ENCODE data around the gene MYO16.

MYO16 gene

DNA sequence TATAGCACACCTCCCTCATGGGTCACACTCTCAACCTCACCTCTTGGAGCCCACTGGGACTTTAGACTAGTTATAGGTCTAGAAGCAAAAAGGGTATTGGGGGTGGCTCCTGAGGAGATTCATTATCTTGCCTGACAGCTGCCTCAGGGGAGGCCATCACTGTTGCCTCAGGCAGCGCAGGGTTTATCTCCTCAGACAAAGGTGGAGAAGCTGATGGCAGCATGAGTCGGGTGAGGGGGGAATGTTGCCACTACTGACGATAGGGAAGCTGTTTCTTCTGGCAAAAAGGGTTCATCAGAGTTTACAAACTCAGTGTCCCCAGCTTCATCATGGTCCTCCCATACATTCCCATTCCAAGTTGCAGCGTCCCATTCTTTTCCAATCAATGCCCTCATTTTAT is 594.6 kb downstream of the MYO16 start:
- Histone ChIP-seq H3K9ac (ENCODE audit: low read length in 2 of 2) (no peak overlapping the region), H3K27me3 (ENCODE audit: control insufficient read depth in 1 of 2, insufficient read depth in 2 of 2, low read length in 2 of 2) (no peaks in the 10 kb centered on the region), H3K4me1 (ENCODE audit: control insufficient read depth, insufficient read depth, low read length) (no peaks in the 10 kb centered on the region), H3K4me3 (ENCODE audit: low read length in 2 of 2) (no peak overlapping the region), H3K9me3 (ENCODE audit: control insufficient read depth in 2 of 2, low read length in 2 of 2) (peaks cover 7 to 8% of the 10 kb centered on the region in 2 donors), H3K27ac (ENCODE audit: low read length) (no peak overlapping the region), H3K36me3 (ENCODE audit: control insufficient read depth in 2 of 2, insufficient read depth in 2 of 2, low read length in 2 of 2) (no peaks in the 10 kb centered on the region)

DNA sequence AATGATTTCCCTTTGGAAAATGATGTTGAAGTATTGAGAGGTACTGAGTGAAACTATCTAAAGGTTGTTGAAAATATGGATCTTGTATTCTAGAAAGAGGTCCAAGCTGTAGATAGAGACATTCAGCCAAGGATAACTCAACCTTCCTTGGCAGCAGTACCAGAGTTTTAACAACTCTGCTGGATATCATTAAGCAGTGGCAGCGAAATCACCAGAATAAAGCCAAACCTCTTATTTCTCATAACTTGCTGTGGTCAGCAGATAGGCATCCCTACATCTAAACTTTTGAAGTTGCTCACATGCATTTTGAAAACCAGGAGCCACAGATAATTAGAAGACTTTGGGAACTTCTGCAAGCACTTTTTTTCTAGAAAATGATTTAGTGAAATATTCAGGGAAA is 597.2 kb downstream of the MYO16 start:
- Histone ChIP-seq H3K9ac (ENCODE audit: low read length in 2 of 2) (no peak overlapping the region), H3K27ac (ENCODE audit: low read length) (no peak overlapping the region), H3K4me3 (ENCODE audit: low read length in 2 of 2) (no peak overlapping the region), H3K9me3 (ENCODE audit: control insufficient read depth in 2 of 2, low read length in 2 of 2) (peaks cover 7 to 8% of the 10 kb centered on the region in 2 donors), H3K27me3 (ENCODE audit: control insufficient read depth in 1 of 2, insufficient read depth in 2 of 2, low read length in 2 of 2) (no peaks in the 10 kb centered on the region), H3K36me3 (ENCODE audit: control insufficient read depth in 2 of 2, insufficient read depth in 2 of 2, low read length in 2 of 2) (no peaks in the 10 kb centered on the region), H3K4me1 (ENCODE audit: control insufficient read depth, insufficient read depth, low read length) (no peaks in the 10 kb centered on the region)

DNA sequence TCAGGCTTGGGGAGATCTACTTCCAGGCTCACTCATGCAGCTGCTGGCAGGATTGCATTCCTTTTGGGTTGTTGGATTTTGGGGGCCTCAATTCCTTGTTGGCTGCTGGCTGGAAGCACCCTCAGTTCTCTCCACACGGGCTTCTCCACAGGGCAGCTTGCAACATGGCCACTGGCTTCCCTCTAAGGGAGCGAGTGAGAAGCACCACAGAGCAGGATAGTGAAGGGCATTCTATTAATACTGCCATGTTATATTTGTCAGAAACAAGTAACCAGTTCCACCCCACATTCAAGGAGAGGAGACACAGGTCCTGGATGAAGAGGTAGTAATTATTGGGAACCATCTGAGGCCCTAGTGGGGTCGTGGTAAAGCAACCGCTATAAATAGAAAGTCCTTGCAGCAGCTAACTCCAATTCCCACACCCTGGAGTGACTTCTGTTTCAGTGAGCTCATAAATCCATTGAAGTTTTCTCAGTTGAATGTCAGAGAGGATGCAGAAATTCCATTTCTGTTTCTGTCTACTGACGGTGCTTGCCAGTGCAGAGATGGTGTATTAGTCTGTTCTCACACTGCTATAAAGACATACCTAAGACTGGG is 598.0 kb downstream of the MYO16 start:
- Histone ChIP-seq H3K9me3 (ENCODE audit: control insufficient read depth in 2 of 2, low read length in 2 of 2) (peaks cover 7 to 8% of the 10 kb centered on the region in 2 donors), H3K36me3 (ENCODE audit: control insufficient read depth in 2 of 2, insufficient read depth in 2 of 2, low read length in 2 of 2) (no peaks in the 10 kb centered on the region), H3K4me3 (ENCODE audit: low read length in 2 of 2) (no peak overlapping the region), H3K27ac (ENCODE audit: low read length) (no peak overlapping the region), H3K9ac (ENCODE audit: low read length in 2 of 2) (no peak overlapping the region), H3K4me1 (ENCODE audit: control insufficient read depth, insufficient read depth, low read length) (no peaks in the 10 kb centered on the region), H3K27me3 (ENCODE audit: control insufficient read depth in 1 of 2, insufficient read depth in 2 of 2, low read length in 2 of 2) (no peaks in the 10 kb centered on the region)

DNA sequence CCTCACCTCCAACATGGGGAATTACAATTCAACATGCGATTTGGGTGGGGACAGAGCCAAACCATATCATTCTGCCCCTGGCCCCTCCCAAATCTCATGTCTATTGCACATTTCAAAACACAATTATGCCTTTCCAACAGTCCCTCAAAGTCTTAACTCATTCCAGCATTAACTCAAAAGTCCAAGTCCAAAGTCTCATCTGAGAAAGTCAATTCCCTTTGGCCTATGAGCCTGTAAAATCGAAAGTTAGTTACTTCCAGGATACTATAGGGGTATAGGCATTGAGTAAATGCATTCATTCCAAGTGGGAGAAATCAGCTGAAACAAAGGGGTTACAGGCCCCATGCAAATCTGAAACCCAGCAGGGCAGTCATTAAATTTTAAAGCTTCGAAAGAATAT is 598.8 kb downstream of the MYO16 start:
- Histone ChIP-seq H3K4me1 (ENCODE audit: control insufficient read depth, insufficient read depth, low read length) (no peaks in the 10 kb centered on the region), H3K27ac (ENCODE audit: low read length) (no peak overlapping the region), H3K9ac (ENCODE audit: low read length in 2 of 2) (no peak overlapping the region), H3K27me3 (ENCODE audit: control insufficient read depth in 1 of 2, insufficient read depth in 2 of 2, low read length in 2 of 2) (no peaks in the 10 kb centered on the region), H3K4me3 (ENCODE audit: low read length in 2 of 2) (no peak overlapping the region), H3K9me3 (ENCODE audit: control insufficient read depth in 2 of 2, low read length in 2 of 2) (peaks cover 3 to 4% of the 10 kb centered on the region in 2 donors), H3K36me3 (ENCODE audit: control insufficient read depth in 2 of 2, insufficient read depth in 2 of 2, low read length in 2 of 2) (no peaks in the 10 kb centered on the region)

DNA sequence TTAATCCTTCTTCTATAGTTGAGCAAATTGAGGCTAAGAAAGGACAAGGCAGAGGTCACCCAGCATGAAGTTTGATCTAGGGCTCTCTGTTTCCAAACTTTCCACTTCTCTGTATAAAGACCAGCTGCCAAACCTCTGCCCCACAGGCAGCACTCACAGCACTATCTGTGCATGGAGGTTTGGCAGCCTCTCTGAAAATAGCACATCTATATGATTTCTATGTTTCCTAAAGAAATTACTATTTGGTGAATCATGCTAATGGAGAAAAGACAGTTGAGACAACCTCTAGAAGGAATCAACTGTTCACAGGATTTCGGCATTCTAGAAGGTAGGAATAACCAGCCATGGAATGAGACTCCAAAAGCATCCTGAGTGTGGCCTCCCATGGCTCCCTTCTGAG is 602.5 kb downstream of the MYO16 start:
- Histone ChIP-seq H3K36me3 (ENCODE audit: control insufficient read depth in 2 of 2, insufficient read depth in 2 of 2, low read length in 2 of 2) (no peaks in the 10 kb centered on the region), H3K4me3 (ENCODE audit: low read length in 2 of 2) (no peak overlapping the region), H3K27me3 (ENCODE audit: control insufficient read depth in 1 of 2, insufficient read depth in 2 of 2, low read length in 2 of 2) (no peaks in the 10 kb centered on the region), H3K9me3 (ENCODE audit: control insufficient read depth in 2 of 2, low read length in 2 of 2) (no peaks in the 10 kb centered on the region), H3K9ac (ENCODE audit: low read length in 2 of 2) (no peak overlapping the region), H3K4me1 (ENCODE audit: control insufficient read depth, insufficient read depth, low read length) (no peaks in the 10 kb centered on the region), H3K27ac (ENCODE audit: low read length) (no peak overlapping the region)

DNA sequence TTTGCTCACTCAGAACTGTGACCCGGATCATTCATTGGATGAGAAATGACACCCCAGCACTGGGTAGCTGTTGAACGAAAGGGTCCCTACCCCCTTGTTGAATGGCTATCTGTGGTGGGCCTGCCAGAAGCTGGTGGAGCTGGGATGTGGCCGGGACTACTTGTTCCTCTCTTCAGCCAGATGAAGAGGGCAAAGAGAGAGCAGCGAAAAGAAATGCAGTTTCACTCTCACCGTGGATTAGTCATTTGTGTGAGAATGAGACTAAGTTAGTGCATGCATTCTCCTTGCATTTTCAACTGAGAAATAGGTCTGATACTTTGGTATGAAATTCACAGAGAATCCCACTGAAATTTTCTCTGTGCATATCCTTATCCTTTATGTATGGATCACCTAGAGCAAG is 603.9 kb downstream of the MYO16 start:
- Histone ChIP-seq H3K9me3 (ENCODE audit: control insufficient read depth in 2 of 2, low read length in 2 of 2) (no peaks in the 10 kb centered on the region), H3K4me1 (ENCODE audit: control insufficient read depth, insufficient read depth, low read length) (no peaks in the 10 kb centered on the region), H3K27me3 (ENCODE audit: control insufficient read depth in 1 of 2, insufficient read depth in 2 of 2, low read length in 2 of 2) (no peaks in the 10 kb centered on the region), H3K27ac (ENCODE audit: low read length) (no peak overlapping the region), H3K9ac (ENCODE audit: low read length in 2 of 2) (no peak overlapping the region), H3K36me3 (ENCODE audit: control insufficient read depth in 2 of 2, insufficient read depth in 2 of 2, low read length in 2 of 2) (no peaks in the 10 kb centered on the region), H3K4me3 (ENCODE audit: low read length in 2 of 2) (no peak overlapping the region)

DNA sequence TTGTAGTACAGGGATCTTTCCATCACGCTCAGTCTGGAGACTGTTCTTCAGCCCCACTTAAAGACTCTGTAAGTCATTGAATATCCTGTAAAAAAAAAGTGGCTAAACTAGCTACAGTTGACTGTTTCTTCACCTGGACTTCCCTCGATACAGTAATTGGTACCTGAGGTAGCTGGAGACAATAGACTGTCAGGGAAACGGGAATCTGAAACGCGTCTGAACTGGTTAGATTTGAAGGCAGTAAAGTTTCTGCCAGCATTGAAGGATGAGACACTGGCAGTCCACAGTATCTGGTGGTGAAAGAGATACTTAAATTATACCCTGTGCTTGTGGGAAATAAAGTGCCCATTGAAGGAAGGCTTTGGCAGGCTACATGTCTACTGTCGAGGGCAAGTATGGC is 606.5 kb downstream of the MYO16 start:
- no peaks in the 10 kb centered on the region for H3K9me3 ChIP-seq (ENCODE audit: control insufficient read depth in 2 of 2, low read length in 2 of 2)

DNA sequence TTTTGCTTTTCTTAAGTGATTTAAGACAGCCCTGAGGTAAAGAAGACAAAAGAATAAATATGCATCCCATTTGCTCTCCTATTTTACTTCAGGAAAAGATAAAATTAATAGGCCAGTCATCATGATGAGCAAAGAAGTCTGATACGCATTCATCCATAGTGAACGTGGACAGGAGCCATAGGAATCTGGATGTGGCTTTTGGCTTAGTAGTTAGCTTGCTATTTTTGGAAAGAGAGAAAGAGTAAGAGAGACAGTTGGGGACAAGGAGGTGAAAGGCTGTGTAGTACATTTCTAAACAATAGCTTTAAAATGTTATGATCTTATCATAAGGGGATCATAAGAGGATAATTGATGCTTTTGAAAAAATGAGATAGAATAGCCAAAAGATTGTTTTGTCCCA is 611.7 kb downstream of the MYO16 start:
- Histone ChIP-seq H3K9ac (ENCODE audit: low read length in 2 of 2) (no peak overlapping the region), H3K9me3 (ENCODE audit: control insufficient read depth in 2 of 2, low read length in 2 of 2) (no peaks in the 10 kb centered on the region), H3K27me3 (ENCODE audit: control insufficient read depth in 1 of 2, insufficient read depth in 2 of 2, low read length in 2 of 2) (no peaks in the 10 kb centered on the region), H3K4me1 (ENCODE audit: control insufficient read depth, insufficient read depth, low read length) (peaks cover 4% of the 10 kb centered on the region), H3K27ac (ENCODE audit: low read length) (no peak overlapping the region), H3K36me3 (ENCODE audit: control insufficient read depth in 2 of 2, insufficient read depth in 2 of 2, low read length in 2 of 2) (no peaks in the 10 kb centered on the region), H3K4me3 (ENCODE audit: low read length in 2 of 2) (no peak overlapping the region)

More for the DNA sequence above, 606.5 kb downstream of the MYO16 start:
- H3K4me1 ChIP-seq (ENCODE audit: control insufficient read depth, insufficient read depth, low read length): no peaks in the 10 kb centered on the region
- H3K36me3 ChIP-seq (ENCODE audit: control insufficient read depth in 2 of 2, insufficient read depth in 2 of 2, low read length in 2 of 2): no peaks in the 10 kb centered on the region
- no peak overlapping the region for H3K27ac ChIP-seq (ENCODE audit: low read length)
- no peak overlapping the region for H3K4me3 ChIP-seq (ENCODE audit: low read length in 2 of 2)
- H3K9ac ChIP-seq (ENCODE audit: low read length in 2 of 2): no peak overlapping the region
- H3K27me3 ChIP-seq (ENCODE audit: control insufficient read depth in 1 of 2, insufficient read depth in 2 of 2, low read length in 2 of 2): no peaks in the 10 kb centered on the region

DNA sequence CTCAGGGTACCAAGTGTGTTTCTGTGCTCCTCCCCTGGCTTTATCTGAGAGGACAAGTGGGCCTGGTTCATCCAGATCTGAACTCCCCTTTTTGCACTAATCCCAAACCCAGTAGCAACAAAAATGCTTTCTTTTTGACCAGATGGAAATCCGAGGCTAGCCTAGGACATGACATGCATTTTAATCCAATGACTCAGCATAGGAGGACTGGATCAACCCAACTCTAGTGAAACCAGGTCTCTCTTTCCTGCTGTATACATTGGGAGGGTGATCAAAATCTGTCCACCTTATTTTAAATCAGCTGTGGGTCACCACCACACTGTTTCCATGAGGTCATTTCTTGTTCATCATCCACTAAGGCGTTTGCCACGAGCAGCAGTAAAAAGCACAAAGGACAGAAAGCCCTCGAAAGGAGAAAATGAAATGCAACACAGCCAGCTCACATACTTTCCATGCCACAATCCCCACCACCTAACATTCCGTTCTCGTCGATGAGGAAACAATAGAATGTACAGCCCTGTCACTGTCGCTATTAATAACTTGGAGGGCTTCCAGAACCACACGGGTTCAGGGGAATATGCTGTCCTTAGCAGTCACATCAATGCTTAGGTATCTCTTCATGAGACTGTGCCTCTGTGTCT is 614.0 kb downstream of the MYO16 start:
- Histone ChIP-seq H3K36me3 (ENCODE audit: control insufficient read depth in 2 of 2, insufficient read depth in 2 of 2, low read length in 2 of 2) (no peaks in the 10 kb centered on the region), H3K27ac (ENCODE audit: low read length) (no peak overlapping the region), H3K4me1 (ENCODE audit: control insufficient read depth, insufficient read depth, low read length) (peaks cover 4% of the 10 kb centered on the region), H3K9ac (ENCODE audit: low read length in 2 of 2) (no peak overlapping the region), H3K9me3 (ENCODE audit: control insufficient read depth in 2 of 2, low read length in 2 of 2) (peaks cover 0 to 3% of the 10 kb centered on the region in 2 donors), H3K4me3 (ENCODE audit: low read length in 2 of 2) (peak overlapping the region; percentile 3 to 35), H3K27me3 (ENCODE audit: control insufficient read depth in 1 of 2, insufficient read depth in 2 of 2, low read length in 2 of 2) (no peaks in the 10 kb centered on the region)

DNA sequence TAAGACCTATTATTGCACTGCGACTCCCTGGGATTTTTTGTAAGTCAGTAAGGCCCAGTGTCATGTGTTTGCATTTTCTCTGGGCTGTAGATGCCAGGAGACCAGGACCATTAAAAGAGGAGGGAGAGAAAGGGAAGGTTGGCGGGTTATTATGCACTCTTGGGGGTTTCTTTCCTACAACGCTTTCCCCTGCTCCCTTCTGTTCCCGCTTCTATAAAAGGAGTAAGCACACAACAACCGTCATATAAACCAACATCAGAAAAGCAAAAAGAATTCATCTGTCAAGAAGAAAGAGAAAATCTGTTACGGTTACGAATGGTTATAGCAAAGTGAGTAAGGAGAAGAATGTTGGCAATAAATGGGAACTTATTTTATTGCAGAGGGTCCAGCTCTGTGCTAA is 615.2 kb downstream of the MYO16 start:
- H3K9ac ChIP-seq (ENCODE audit: low read length in 2 of 2): no peak overlapping the region

DNA sequence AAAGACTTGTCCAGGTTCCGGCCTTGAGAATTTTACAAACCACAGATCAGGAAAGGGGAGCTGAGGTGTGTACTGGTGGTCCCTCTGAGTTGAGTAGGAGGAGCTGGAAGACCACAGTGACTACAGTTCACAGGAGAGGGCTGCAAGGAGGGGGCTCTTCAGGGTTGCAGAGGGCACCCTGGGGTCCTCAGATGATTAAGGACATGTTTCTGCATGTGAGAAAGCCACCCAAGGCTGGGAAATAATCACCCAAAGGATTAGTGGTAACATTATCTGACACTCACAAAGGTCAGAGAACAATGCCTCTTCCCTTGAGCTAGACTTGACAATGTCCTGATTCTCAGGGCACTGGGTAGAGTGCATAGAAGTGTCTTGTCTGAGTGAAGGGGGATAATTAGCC is 616.6 kb downstream of the MYO16 start:
- Histone ChIP-seq H3K27me3 (ENCODE audit: control insufficient read depth in 1 of 2, insufficient read depth in 2 of 2, low read length in 2 of 2) (no peaks in the 10 kb centered on the region), H3K9ac (ENCODE audit: low read length in 2 of 2) (no peak overlapping the region), H3K4me3 (ENCODE audit: low read length in 2 of 2) (no peak overlapping the region), H3K27ac (ENCODE audit: low read length) (no peak overlapping the region), H3K36me3 (ENCODE audit: control insufficient read depth in 2 of 2, insufficient read depth in 2 of 2, low read length in 2 of 2) (no peaks in the 10 kb centered on the region), H3K9me3 (ENCODE audit: control insufficient read depth in 2 of 2, low read length in 2 of 2) (peaks cover 0 to 3% of the 10 kb centered on the region in 2 donors), H3K4me1 (ENCODE audit: control insufficient read depth, insufficient read depth, low read length) (peaks cover 4% of the 10 kb centered on the region)

More for the DNA sequence above, 615.2 kb downstream of the MYO16 start:
- no peak overlapping the region for H3K27ac ChIP-seq (ENCODE audit: low read length)
- H3K9me3 ChIP-seq (ENCODE audit: control insufficient read depth in 2 of 2, low read length in 2 of 2): peaks cover 0 to 3% of the 10 kb centered on the region in 2 donors
- no peaks in the 10 kb centered on the region for H3K27me3 ChIP-seq (ENCODE audit: control insufficient read depth in 1 of 2, insufficient read depth in 2 of 2, low read length in 2 of 2)
- no peaks in the 10 kb centered on the region for H3K36me3 ChIP-seq (ENCODE audit: control insufficient read depth in 2 of 2, insufficient read depth in 2 of 2, low read length in 2 of 2)
- peaks cover 4% of the 10 kb centered on the region for H3K4me1 ChIP-seq (ENCODE audit: control insufficient read depth, insufficient read depth, low read length)
- H3K4me3 ChIP-seq (ENCODE audit: low read length in 2 of 2): no peak overlapping the region
